ENCODE measurements around the gene TMIGD1. TPM values are rescaled to one million over a fixed set of nuclear protein-coding genes. Genes with fewer than 3 reads are reported as not detected.
A peak's percentile ranks its signal among the peaks of the same experiment; 100 is the strongest.

TMIGD1 gene
- total and polyA plus RNA-seq, 2 of the 13 experiments (the other 11 are each of a cell fraction or from before 2014, with no cell fraction given) = not detected

GRCh38 chr17:30380643-30381339 lies 46.9 kb upstream of the TMIGD1 start:
- H4K20me1 ChIP-seq (ENCODE audit: insufficient read depth, low read length) = peaks cover 29% of the 10 kb centered on the region
- WGBS (ENCODE audit: low lambda C conversion rate) = 11% methylated on average over 7 of the region's 7 CpGs
- peaks cover 70% of the 10 kb centered on the region for H3K79me2 ChIP-seq (ENCODE audit: insufficient read depth, low read length)
- peak overlapping the region; percentile 92 to 94 (median 92) for H3K4me3 ChIP-seq (replicated peaks in 1 of 3; ENCODE audit: insufficient read depth in 1 of 3, low read depth in 2 of 3, low read length in 3 of 3)
- ATAC-seq (no peak), FAIRE-seq (no peak), DNase-seq (ENCODE audit: low spot score) (no peak)
- H3K4me2 ChIP-seq (ENCODE audit: low read depth, low read length) = peak overlapping the region; percentile 95
- no TSS peak for BruUV-seq (replicated peaks)
- H3K36me3 ChIP-seq (replicated peaks in 1 of 2; ENCODE audit: control insufficient read depth in 1 of 2, insufficient read depth in 2 of 2, low read length in 2 of 2) = peaks cover 0 to 11% of the 10 kb centered on the region in 2 experiments; a peak in 4 of 5 replicates
- H3K27ac ChIP-seq (ENCODE audit: extremely low read length, insufficient read depth, low read length) = no peak overlapping the region
- intact Hi-C loops (cut with micrococcal nuclease; ENCODE audit: unreplicated experiment) = loop anchor here (5.0 kb wide), 1 partner anchor 37 kb away; no protein-coding TSS in a partner anchor
- peaks cover 68% of the 10 kb centered on the region for H3K4me1 ChIP-seq (ENCODE audit: insufficient read depth, low read length)
- H3K9ac ChIP-seq (ENCODE audit: insufficient read depth, low read depth, low read length) = peak overlapping the region; percentile 86
- no peaks in the 10 kb centered on the region; a peak in 1 of 5 replicates for H3K27me3 ChIP-seq (ENCODE audit: control insufficient read depth in 1 of 2, insufficient read depth in 2 of 2, low read length in 2 of 2)
- H3K9me3 ChIP-seq (ENCODE audit: low read length) = no peaks in the 10 kb centered on the region
- in situ Hi-C loops (cut with HindIII; ENCODE audit: extremely low pct_ligation_motif_present, low pct_unique_long_range_greater_than_20kb) = no loop called here
- ChIA-PET POLR2A (interaction anchor here (8.1 kb wide), 1 partner anchor 37 kb away, joined by 114 read pairs; no protein-coding TSS in a partner anchor), CTCF (ENCODE audit: low intra/inter-chr PET ratio, low total read pairs) (no interaction called here)
- TF ChIP-seq ZBTB42 (CRISPR knock-in tag; IDR thresholded peaks at IDR 0.05) (no peak), DMAP1 (CRISPR knock-in tag; IDR thresholded peaks at IDR 0.05) (no peak), NFATC3 (CRISPR knock-in tag; IDR thresholded peaks at IDR 0.05) (no peak), ERF (CRISPR knock-in tag; IDR thresholded peaks at IDR 0.05) (no peak), ZNF564 (CRISPR knock-in tag; IDR thresholded peaks at IDR 0.05) (no peak), ZNF276 (CRISPR knock-in tag; IDR thresholded peaks at IDR 0.05; ENCODE audit: low read depth) (no peak), ZNF296 (CRISPR knock-in tag; conservative IDR thresholded peaks at IDR 0.05) (no peak), JUNB (CRISPR knock-in tag; IDR thresholded peaks at IDR 0.05; ENCODE audit: borderline replicate concordance) (no peak), MEF2D (CRISPR knock-in tag; IDR thresholded peaks at IDR 0.05) (no peak), YEATS4 (CRISPR knock-in tag; IDR thresholded peaks at IDR 0.05; ENCODE audit: borderline replicate concordance) (no peak), THRA (CRISPR knock-in tag; IDR thresholded peaks at IDR 0.05; ENCODE audit: borderline replicate concordance) (no peak), ZHX1 (CRISPR knock-in tag; IDR thresholded peaks at IDR 0.05; ENCODE audit: low read depth) (no peak), IRF2 (CRISPR knock-in tag; IDR thresholded peaks at IDR 0.05) (no peak), IKZF1 (IDR thresholded peaks at IDR 0.05) (no peak)
- H2AFZ ChIP-seq (ENCODE audit: low read length) = no peak overlapping the region
